IMR-90 (cell line): ENCODE data around the gene AKIRIN1. TPM values are rescaled to one million over a fixed set of nuclear protein-coding genes. Genes with fewer than 3 reads are reported as not detected.

Experiments
- ATAC-seq: fragments of 200-7000 bp; cut with Tn5 transposase; 2 replicates; pipeline ENCODE4 v1.9.1; 2020; ENCODE audit warnings: low read depth, mild to moderate bottlenecking, moderate library complexity
- BruUV-seq: library from RNA; stranded (reverse); fragments of 400-500 nt; replicated peaks from 2 replicates; lab custom pipeline; 2021; lab: Mats Ljungman, UMichigan
- CTCF ChIA-PET: fragments of 300-600 bp; formaldehyde crosslinking; extraction: SDS; loops from one replicate; lab custom pipeline; 2021; ENCODE audit warnings: antibody characterized with exemption; lab: Yijun Ruan, JAX
- POLR2A ChIA-PET: fragments of 300-600 bp; sonication (Branson Sonifier 250); formaldehyde crosslinking; loops from one replicate; lab custom pipeline; 2022; ENCODE audit warnings: antibody characterized with exemption; ENCODE audit not compliant: unreplicated experiment; lab: Charles Lee
- DNase-seq: peaks from one replicate; pipeline ENCODE4 v3.0.0; 2013
- H2AFZ ChIP-seq: replicated peaks from 2 replicates; pipeline ENCODE3; 2013; ENCODE audit warnings: low read length, mild to moderate bottlenecking; ENCODE audit not compliant: poor library complexity
- H2AK5ac ChIP-seq: 2 replicates; pipeline ENCODE4 v1.6.1; 2013; ENCODE audit warnings: low read depth, low read length, inconsistent platforms
- H2AK9ac ChIP-seq: replicated peaks from 2 replicates; pipeline ENCODE3; 2013; ENCODE audit warnings: mild to moderate bottlenecking, low read depth, low read length, moderate library complexity; ENCODE audit not compliant: poor library complexity
- H2BK120ac ChIP-seq: 2 replicates; pipeline ENCODE4 v1.6.1; 2013; ENCODE audit warnings: low read depth, low read length, inconsistent platforms
- H2BK15ac ChIP-seq: 3 replicates; pipeline ENCODE4 v1.6.1; 2013; ENCODE audit warnings: low read depth, low read length, inconsistent platforms
- H2BK20ac ChIP-seq: 2 replicates; pipeline ENCODE4 v1.6.1; 2013; ENCODE audit warnings: low read depth, mild to moderate bottlenecking, inconsistent platforms, low read length, moderate library complexity
- H2BK5ac ChIP-seq: 2 replicates; pipeline ENCODE4 v1.6.1; 2013; ENCODE audit warnings: mild to moderate bottlenecking, low read depth, low read length, inconsistent platforms; ENCODE audit not compliant: poor library complexity, severe bottlenecking
- H3K14ac ChIP-seq: replicated peaks from 2 replicates; pipeline ENCODE4 v1.6.1; 2013; ENCODE audit warnings: low read depth, low read length, inconsistent platforms
- H3K18ac ChIP-seq: 2 replicates; pipeline ENCODE4 v1.6.1; 2013; ENCODE audit warnings: low read depth, low read length, control low read depth
- H3K23ac ChIP-seq: 2 replicates; pipeline ENCODE4 v1.6.1; 2013; ENCODE audit warnings: low read depth, low read length, inconsistent platforms
- H3K27ac ChIP-seq: 2 replicates; pipeline ENCODE4 v1.5.1; 2013; ENCODE audit warnings: mild to moderate bottlenecking, control low read depth, low read length; ENCODE audit not compliant: insufficient read depth
- H3K27me3 ChIP-seq: 2 replicates; pipeline ENCODE4 v1.6.1; 2013; ENCODE audit warnings: low read length; ENCODE audit not compliant: control insufficient read depth, insufficient read depth
- H3K36me3 ChIP-seq: 2 replicates; pipeline ENCODE4 v1.6.1; 2013; ENCODE audit warnings: low read length, mixed read lengths; ENCODE audit not compliant: control insufficient read depth, insufficient read depth
- H3K4ac ChIP-seq: 2 replicates; pipeline ENCODE4 v1.6.1; 2013; ENCODE audit warnings: low read depth, low read length, inconsistent platforms
- H3K4me1 ChIP-seq: 2 replicates; pipeline ENCODE4 v1.6.1; 2013; ENCODE audit warnings: low read length, mixed read lengths; ENCODE audit not compliant: control insufficient read depth, insufficient read depth
- H3K4me2 ChIP-seq: 2 replicates; pipeline ENCODE4 v1.6.1; 2013; ENCODE audit warnings: low read depth, mild to moderate bottlenecking, control low read depth, low read length, moderate library complexity
- H3K4me3 ChIP-seq: 2 replicates; pipeline ENCODE4 v1.5.1; 2013; ENCODE audit warnings: low read depth, mild to moderate bottlenecking, control low read depth, low read length, moderate library complexity; ENCODE audit not compliant: insufficient read depth
- H3K56ac ChIP-seq: 2 replicates; pipeline ENCODE4 v1.6.1; 2013; ENCODE audit warnings: low read length, inconsistent platforms; ENCODE audit not compliant: insufficient read depth; ENCODE audit errors: extremely low read depth
- H3K79me1 ChIP-seq, 2 experiments: 2 replicates each; pipeline ENCODE4 v1.6.1; 2013; ENCODE audit warnings: low read length in 2 of 2, inconsistent platforms in 1 of 2, low read depth in 1 of 2
- H3K9ac ChIP-seq: 2 replicates; pipeline ENCODE4 v1.6.1; 2013; ENCODE audit warnings: low read depth, low read length, control low read depth
- H3K9me1 ChIP-seq: 2 replicates; pipeline ENCODE4 v1.6.1; 2013; ENCODE audit warnings: low read length, inconsistent platforms; ENCODE audit not compliant: insufficient read depth
- H3K9me3 ChIP-seq: 2 replicates; pipeline ENCODE4 v1.6.1; 2013; ENCODE audit warnings: low read length; ENCODE audit not compliant: control insufficient read depth, insufficient read depth
- H4K20me1 ChIP-seq: 2 replicates; pipeline ENCODE4 v1.6.1; 2013; ENCODE audit warnings: low read length, inconsistent platforms; ENCODE audit not compliant: insufficient read depth
- H4K5ac ChIP-seq: 2 replicates; pipeline ENCODE4 v1.6.1; 2013; ENCODE audit warnings: mild to moderate bottlenecking, low read depth, low read length, control low read depth
- H4K8ac ChIP-seq, 2 experiments: 2 replicates each; pipeline ENCODE4 v1.6.1; 2013; ENCODE audit warnings: low read depth in 2 of 2, low read length in 2 of 2, control low read depth in 1 of 2, inconsistent platforms in 1 of 2
- H4K91ac ChIP-seq: 2 replicates; pipeline ENCODE4 v1.6.1; 2013; ENCODE audit warnings: low read depth, low read length, inconsistent platforms; ENCODE audit not compliant: insufficient read depth
- BHLHE40 ChIP-seq: fragments of 150-350 bp; IDR thresholded peaks from 2 replicates; pipeline ENCODE4 v1.6.1; 2016; ENCODE audit warnings: mild to moderate bottlenecking, low read depth, low read length
- CEBPB ChIP-seq: IDR thresholded peaks from 2 replicates; pipeline ENCODE4 v1.6.1; 2012; ENCODE audit warnings: low read depth, low read length, improper control_type of control experiment
- CHD1 ChIP-seq: IDR thresholded peaks from 2 replicates; pipeline ENCODE4 v1.6.1; 2012; ENCODE audit warnings: low read depth, low read length, improper control_type of control experiment
- CTCF ChIP-seq: conservative IDR thresholded peaks from 2 replicates; pipeline ENCODE4 v1.5.1; 2012; ENCODE audit warnings: mild to moderate bottlenecking, low read depth, low read length, improper control_type of control experiment
- FOS ChIP-seq: fragments of 150-350 bp; IDR thresholded peaks from 2 replicates; pipeline ENCODE4 v1.6.1; 2016; ENCODE audit warnings: low read depth, low read length
- MAFK ChIP-seq: IDR thresholded peaks from 2 replicates; pipeline ENCODE4 v1.6.1; 2012; ENCODE audit warnings: low read depth, low read length, improper control_type of control experiment
- MAZ ChIP-seq: IDR thresholded peaks from 2 replicates; pipeline ENCODE4 v1.6.1; 2012; ENCODE audit warnings: low read depth, mild to moderate bottlenecking, low read length, improper control_type of control experiment, moderate library complexity, borderline replicate concordance
- NFE2L2 ChIP-seq: fragments of 150-350 bp; IDR thresholded peaks from 2 replicates; pipeline ENCODE4 v1.6.1; 2016; ENCODE audit warnings: low read depth, mild to moderate bottlenecking, low read length
- RCOR1 ChIP-seq: IDR thresholded peaks from 2 replicates; pipeline ENCODE4 v1.6.1; 2012; ENCODE audit warnings: mild to moderate bottlenecking, low read length, improper control_type of control experiment; ENCODE audit not compliant: insufficient replicate concordance
- SMC3 ChIP-seq: fragments of 150-350 bp; IDR thresholded peaks from 2 replicates; pipeline ENCODE4 v1.6.1; 2016; ENCODE audit warnings: low read depth, mild to moderate bottlenecking, antibody characterized with exemption, low read length, moderate library complexity
- WGBS, 2 experiments: methylation state at CpG; one replicate each; pipeline versions ENCODE4 v1.1.5 to v1.1.7; 2013; ENCODE audit warnings: missing lambda C conversion rate in 2 of 2; ENCODE audit not compliant: insufficient read length in 1 of 2; ENCODE audit errors: extremely low coverage in 2 of 2; 5-methylcytosine and 5-hydroxymethylcytosine counted together
- dilution Hi-C: fragments of 300-500 bp; cut with HindIII; formaldehyde crosslinking; loops from one replicate; pipeline ENCODE4 v1.14.3; 2018; ENCODE audit warnings: low sequenced_read_pairs; ENCODE audit not compliant: unreplicated experiment
- in situ Hi-C: fragments of 300-500 bp; cut with MboI; formaldehyde crosslinking; loops from 3 replicates; pipeline ENCODE4 v1.14.3; 2019; ENCODE audit warnings: low sequenced_read_pairs, inconsistent platforms, mixed read lengths
- intact Hi-C: fragments of 100-400 bp; cut with micrococcal nuclease; formaldehyde crosslinking; loops from 2 replicates; pipeline ENCODE4 v1.10.0; 2022
- polyA plus RNA-seq, 3 experiments: library from polyadenylated mRNA; depleted of rRNA; stranded (reverse); fragments of >200 nt; gene quantifications; 2 replicates each; pipeline ENCODE4 v1.2.3, GENCODE V29; 2012; ENCODE audit warnings: low replicate concordance in 1 of 3
- total RNA-seq: library from RNA; depleted of rRNA; stranded (reverse); fragments of >200 nt; gene quantifications from 2 replicates; pipeline ENCODE4 v1.2.3, GENCODE V29; 2012
- TF ChIP-seq, protein P1 (sequence below): fragments of 150-350 bp; IDR thresholded peaks from 2 replicates; pipeline ENCODE4 v1.6.1; 2016; ENCODE audit warnings: low read depth, mild to moderate bottlenecking, low read length, moderate library complexity, borderline replicate concordance
- TF ChIP-seq, protein P2 (sequence below): fragments of 150-350 bp; IDR thresholded peaks from 2 replicates; pipeline ENCODE4 v1.6.1; 2017; ENCODE audit warnings: mild to moderate bottlenecking, antibody characterized with exemption, low read length, low read depth

The AKIRIN1 gene
- total and polyA plus RNA-seq, 2 of the 4 experiments (the other 2 are of a cell fraction) = 42.5 to 44.2 TPM

DNA sequence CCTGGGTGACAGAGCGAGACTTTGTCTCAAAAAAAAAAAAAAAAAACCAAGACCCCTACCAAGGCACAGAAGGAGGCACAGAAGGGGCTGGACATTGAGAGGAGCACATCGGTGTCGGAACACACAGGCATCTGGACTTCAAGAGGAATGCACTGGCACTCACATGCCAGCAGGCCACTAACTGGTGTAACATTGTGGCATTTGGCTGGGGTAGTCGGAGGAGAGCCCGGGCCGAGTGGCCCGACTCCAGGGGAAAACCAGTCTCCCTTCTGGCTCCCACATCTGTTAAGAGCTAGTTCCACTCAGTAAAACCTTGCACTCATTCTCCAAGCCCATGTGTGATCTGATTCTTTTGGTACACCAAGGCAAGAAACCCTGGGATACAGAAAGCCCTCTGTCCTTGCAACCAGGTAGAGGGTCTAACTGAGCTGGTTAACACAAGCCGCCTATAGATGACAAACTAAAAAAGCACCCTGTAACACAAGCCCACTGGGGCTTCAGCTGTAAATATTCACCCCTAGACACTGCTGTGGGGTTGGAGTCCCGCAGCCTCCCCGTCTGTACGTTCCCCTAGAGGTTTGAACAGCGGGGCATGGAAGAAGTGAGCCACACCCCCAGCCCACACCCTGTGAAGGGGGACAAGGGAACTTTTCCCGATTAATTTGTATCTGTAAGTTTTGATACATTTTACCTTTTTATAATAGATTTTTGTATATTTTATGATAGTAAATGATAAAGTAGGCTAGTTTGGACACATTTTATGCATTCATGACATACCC is 17.2 kb upstream of the AKIRIN1 start:
- no peak overlapping the region for H3K14ac ChIP-seq
- in situ Hi-C loops (no loop called here), dilution Hi-C loops (no loop called here), intact Hi-C loops (no loop called here)
- H2BK5ac ChIP-seq = no peak overlapping the region
- POLR2A ChIA-PET = no interaction called here
- H4K5ac ChIP-seq = no peak overlapping the region
- H2BK120ac ChIP-seq = no peak overlapping the region
- no peak overlapping the region for H4K8ac ChIP-seq
- no peak overlapping the region for H3K4ac ChIP-seq
- CTCF ChIA-PET = interaction anchor here (0.7 kb wide), 1 partner anchor 15 kb away, joined by 3 read pairs; no protein-coding TSS in a partner anchor
- H3K56ac ChIP-seq = no peak overlapping the region
- no peaks in the 10 kb centered on the region for H3K9me1 ChIP-seq
- TF ChIP-seq, protein P1, sequence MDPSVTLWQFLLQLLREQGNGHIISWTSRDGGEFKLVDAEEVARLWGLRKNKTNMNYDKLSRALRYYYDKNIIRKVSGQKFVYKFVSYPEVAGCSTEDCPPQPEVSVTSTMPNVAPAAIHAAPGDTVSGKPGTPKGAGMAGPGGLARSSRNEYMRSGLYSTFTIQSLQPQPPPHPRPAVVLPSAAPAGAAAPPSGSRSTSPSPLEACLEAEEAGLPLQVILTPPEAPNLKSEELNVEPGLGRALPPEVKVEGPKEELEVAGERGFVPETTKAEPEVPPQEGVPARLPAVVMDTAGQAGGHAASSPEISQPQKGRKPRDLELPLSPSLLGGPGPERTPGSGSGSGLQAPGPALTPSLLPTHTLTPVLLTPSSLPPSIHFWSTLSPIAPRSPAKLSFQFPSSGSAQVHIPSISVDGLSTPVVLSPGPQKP = no peak
- no peak for TF ChIP-seq BHLHE40
- no peak for TF ChIP-seq FOS
- TF ChIP-seq CHD1 = no peak
- no peak for TF ChIP-seq CEBPB
- TF ChIP-seq, protein P2, sequence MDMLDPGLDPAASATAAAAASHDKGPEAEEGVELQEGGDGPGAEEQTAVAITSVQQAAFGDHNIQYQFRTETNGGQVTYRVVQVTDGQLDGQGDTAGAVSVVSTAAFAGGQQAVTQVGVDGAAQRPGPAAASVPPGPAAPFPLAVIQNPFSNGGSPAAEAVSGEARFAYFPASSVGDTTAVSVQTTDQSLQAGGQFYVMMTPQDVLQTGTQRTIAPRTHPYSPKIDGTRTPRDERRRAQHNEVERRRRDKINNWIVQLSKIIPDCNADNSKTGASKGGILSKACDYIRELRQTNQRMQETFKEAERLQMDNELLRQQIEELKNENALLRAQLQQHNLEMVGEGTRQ = no peak
- TF ChIP-seq MAFK = no peak
- no peak for TF ChIP-seq RCOR1
- no peak for TF ChIP-seq MAZ
- TF ChIP-seq NFE2L2 = no peak
- no peak for TF ChIP-seq CTCF
- no peak for TF ChIP-seq SMC3
- no peak overlapping the region for H3K9ac ChIP-seq
- BruUV-seq = no TSS peak
- H3K4me1 ChIP-seq = no peaks in the 10 kb centered on the region
- H3K4me2 ChIP-seq = no peak overlapping the region
- ATAC-seq = no peak
- no peaks in the 10 kb centered on the region for H3K36me3 ChIP-seq
- no peak overlapping the region for H2AK9ac ChIP-seq
- no peak overlapping the region for H4K91ac ChIP-seq
- peaks cover 4% of the 10 kb centered on the region for H3K9me3 ChIP-seq
- H4K20me1 ChIP-seq = no peaks in the 10 kb centered on the region
- no peak overlapping the region for H3K23ac ChIP-seq
- H2BK20ac ChIP-seq = no peak overlapping the region
- H2AFZ ChIP-seq = no peak overlapping the region
- H2BK15ac ChIP-seq = no peak overlapping the region
- no peaks in the 10 kb centered on the region for H3K79me1 ChIP-seq
- 70% methylated on average over 3 of the region's 13 CpGs; no CpG with 5 or more reads in 1 of the 2 experiments for WGBS, 2 experiments
- no peak overlapping the region for H3K27ac ChIP-seq
- H3K4me3 ChIP-seq = no peak overlapping the region
- no peak overlapping the region for H3K18ac ChIP-seq
- DNase-seq = no peak
- H3K27me3 ChIP-seq = no peaks in the 10 kb centered on the region; the same call in 1 of the 2 replicates
- no peak overlapping the region for H2AK5ac ChIP-seq
